ENCODE results near the gene ZNF157. TPM values are rescaled to one million over a fixed set of nuclear protein-coding genes. Genes with fewer than 3 reads are reported as not detected.

The ZNF157 gene
- total RNA-seq, 5 donors from 2014 or later (not counting 1 experiment from before 2014, with no cell fraction given): 0.72 to 1.2 (median 0.95) TPM

DNA sequence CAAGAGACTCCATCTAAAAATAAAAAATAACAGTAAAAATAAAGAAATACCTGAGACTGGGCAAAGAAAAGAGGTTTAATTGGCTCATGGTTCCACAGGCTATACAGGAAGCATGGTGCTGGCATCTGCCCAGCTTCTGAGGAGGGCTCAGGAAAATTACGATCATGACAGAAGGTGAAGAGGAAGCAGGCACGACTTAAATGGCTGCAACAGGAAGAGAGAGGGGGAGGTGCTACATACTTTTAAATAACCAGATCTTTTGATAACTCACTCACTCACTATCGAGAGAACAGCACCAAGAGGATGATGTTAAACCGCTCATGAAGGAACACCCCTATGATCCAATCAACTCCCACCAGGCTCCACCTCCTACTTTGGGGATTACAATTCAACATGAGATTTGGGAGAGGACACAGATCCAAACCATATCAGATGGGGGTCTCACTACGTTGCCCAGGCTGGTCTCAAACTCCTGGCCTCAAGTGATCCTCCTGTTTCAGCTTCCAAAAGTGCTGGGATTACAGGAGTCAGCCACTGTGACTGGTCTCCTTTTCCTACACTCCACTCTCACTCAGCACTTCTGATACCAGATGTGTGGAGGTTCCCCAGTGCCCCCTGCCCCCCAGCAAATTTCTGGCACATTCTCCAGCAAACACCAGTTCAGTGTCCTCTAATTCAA lies 11.9 kb upstream of the ZNF157 start:
- Mint-ChIP-seq H3K4me1 (peaks cover 18 to 25% (median 23%) of the 10 kb centered on the region in 3 donors), H3K27me3 (peaks cover 0 to 7% of the 10 kb centered on the region in 2 donors), H3K9me3 (no peaks in the 10 kb centered on the region), H3K27ac (peak overlapping the region; percentile 86 to 91), H3K4me3 (peak overlapping the region; percentile 49 to 58 (median 55)), H3K36me3 (no peaks in the 10 kb centered on the region)
- peak overlapping the region; percentile 7 to 15 for H3K4me3 ChIP-seq (ENCODE audit: control insufficient read depth in 1 of 2, extremely low read depth in 1 of 2, low read length in 1 of 2)
- H3K36me3 ChIP-seq (ENCODE audit: control insufficient read depth in 2 of 2, extremely low read depth in 1 of 2, insufficient read depth in 1 of 2, low read length in 1 of 2): no peaks in the 10 kb centered on the region
- H3K27me3 ChIP-seq (replicated peaks in 1 of 2; ENCODE audit: control insufficient read depth in 2 of 2, extremely low read depth in 1 of 2, insufficient read depth in 2 of 2, low read length in 1 of 2): no peaks in the 10 kb centered on the region
- ChIA-PET CTCF (interaction anchor here in 1 of 2 donors (0.6 to 0.7 kb wide), 2 partner anchors 12 to 17 kb away, joined by 3 read pairs; partner anchors contain the start of gene ZNF157), POLR2A (no interaction called here)
- peaks cover 4 to 24% of the 10 kb centered on the region in 2 experiments for H3K4me1 ChIP-seq (ENCODE audit: control insufficient read depth in 1 of 2, extremely low read depth in 1 of 2, insufficient read depth in 2 of 2, low read length in 2 of 2)
- WGBS (ENCODE audit: insufficient coverage): 33% methylated on average over 1 of the region's 5 CpGs
- ATAC-seq (replicated peaks in 1 of 4) (peak; percentile 64 to 82 (median 76)), DNase-seq (peak in 32 of 35 experiments; percentile 0 to 54 (median 16))
- H3K9me3 ChIP-seq: no peaks in the 10 kb centered on the region
- peak overlapping the region; percentile 65 for H3K27ac ChIP-seq (ENCODE audit: low read length)

GRCh38 chrX:47360423-47361179 lies 9.8 kb upstream of the ZNF157 start:
- no peaks in the 10 kb centered on the region for H3K9me3 ChIP-seq
- peaks cover 0 to 7% of the 10 kb centered on the region in 2 donors for H3K27me3 Mint-ChIP-seq
- DNase-seq: no peak
- no peaks in the 10 kb centered on the region for H3K9me3 Mint-ChIP-seq
- H3K36me3 Mint-ChIP-seq: no peaks in the 10 kb centered on the region
- no peak for ATAC-seq (replicated peaks in 1 of 4)
- no peak overlapping the region for H3K27ac Mint-ChIP-seq
- no peak overlapping the region for H3K27ac ChIP-seq (ENCODE audit: low read length)
- H3K4me3 Mint-ChIP-seq: no peak overlapping the region
- CTCF ChIA-PET: no interaction called here
- H3K4me3 ChIP-seq (ENCODE audit: control insufficient read depth in 1 of 2, extremely low read depth in 1 of 2, low read length in 1 of 2): no peak overlapping the region
- POLR2A ChIA-PET: no interaction called here
- no peaks in the 10 kb centered on the region for H3K27me3 ChIP-seq (replicated peaks in 1 of 2; ENCODE audit: control insufficient read depth in 2 of 2, extremely low read depth in 1 of 2, insufficient read depth in 2 of 2, low read length in 1 of 2)
- no peaks in the 10 kb centered on the region for H3K36me3 ChIP-seq (ENCODE audit: control insufficient read depth in 2 of 2, extremely low read depth in 1 of 2, insufficient read depth in 1 of 2, low read length in 1 of 2)
- peaks cover 18 to 25% (median 23%) of the 10 kb centered on the region in 3 donors for H3K4me1 Mint-ChIP-seq
- H3K4me1 ChIP-seq (ENCODE audit: control insufficient read depth in 1 of 2, extremely low read depth in 1 of 2, insufficient read depth in 2 of 2, low read length in 2 of 2): peaks cover 4 to 27% of the 10 kb centered on the region in 2 experiments
- no CpG with 5 or more reads among the region's 7 CpGs for WGBS (ENCODE audit: insufficient coverage)

GRCh38 chrX:47361538-47362511 lies 8.6 kb upstream of the ZNF157 start:
- H3K9me3 Mint-ChIP-seq: no peaks in the 10 kb centered on the region
- peak overlapping the region in 1 of 3 donors; percentile 47 for H3K4me3 Mint-ChIP-seq
- ATAC-seq (replicated peaks in 1 of 4): peak in 1 of 4 experiments; percentile 48
- CTCF ChIA-PET: interaction anchor here in 1 of 2 donors (0.8 kb wide), 1 partner anchor 23 kb away, joined by 4 read pairs; no protein-coding TSS in a partner anchor
- H3K4me1 Mint-ChIP-seq: peaks cover 24 to 33% (median 33%) of the 10 kb centered on the region in 3 donors
- POLR2A ChIA-PET: interaction anchor here in 1 of 2 donors (0.8 kb wide), 1 partner anchor 129 kb away, joined by 6 read pairs; the partner anchor contains the start of gene USP11
- WGBS (ENCODE audit: insufficient coverage): 40% methylated on average over 6 of the region's 13 CpGs
- H3K27ac Mint-ChIP-seq: peak overlapping the region; percentile 66 to 67
- H3K27me3 ChIP-seq (replicated peaks in 1 of 2; ENCODE audit: control insufficient read depth in 2 of 2, extremely low read depth in 1 of 2, insufficient read depth in 2 of 2, low read length in 1 of 2): no peaks in the 10 kb centered on the region
- no peaks in the 10 kb centered on the region for H3K36me3 Mint-ChIP-seq
- H3K9me3 ChIP-seq: no peaks in the 10 kb centered on the region
- H3K4me1 ChIP-seq (ENCODE audit: control insufficient read depth in 1 of 2, extremely low read depth in 1 of 2, insufficient read depth in 2 of 2, low read length in 2 of 2): peaks cover 4 to 32% of the 10 kb centered on the region in 2 experiments
- peak in 33 of 35 experiments; percentile 5 to 70 (median 33) for DNase-seq
- peaks cover 0 to 4% of the 10 kb centered on the region in 2 donors for H3K27me3 Mint-ChIP-seq
- H3K27ac ChIP-seq (ENCODE audit: low read length): peak overlapping the region; percentile 79
- H3K36me3 ChIP-seq (ENCODE audit: control insufficient read depth in 2 of 2, extremely low read depth in 1 of 2, insufficient read depth in 1 of 2, low read length in 1 of 2): no peaks in the 10 kb centered on the region
- no peak overlapping the region for H3K4me3 ChIP-seq (ENCODE audit: control insufficient read depth in 1 of 2, extremely low read depth in 1 of 2, low read length in 1 of 2)

DNA sequence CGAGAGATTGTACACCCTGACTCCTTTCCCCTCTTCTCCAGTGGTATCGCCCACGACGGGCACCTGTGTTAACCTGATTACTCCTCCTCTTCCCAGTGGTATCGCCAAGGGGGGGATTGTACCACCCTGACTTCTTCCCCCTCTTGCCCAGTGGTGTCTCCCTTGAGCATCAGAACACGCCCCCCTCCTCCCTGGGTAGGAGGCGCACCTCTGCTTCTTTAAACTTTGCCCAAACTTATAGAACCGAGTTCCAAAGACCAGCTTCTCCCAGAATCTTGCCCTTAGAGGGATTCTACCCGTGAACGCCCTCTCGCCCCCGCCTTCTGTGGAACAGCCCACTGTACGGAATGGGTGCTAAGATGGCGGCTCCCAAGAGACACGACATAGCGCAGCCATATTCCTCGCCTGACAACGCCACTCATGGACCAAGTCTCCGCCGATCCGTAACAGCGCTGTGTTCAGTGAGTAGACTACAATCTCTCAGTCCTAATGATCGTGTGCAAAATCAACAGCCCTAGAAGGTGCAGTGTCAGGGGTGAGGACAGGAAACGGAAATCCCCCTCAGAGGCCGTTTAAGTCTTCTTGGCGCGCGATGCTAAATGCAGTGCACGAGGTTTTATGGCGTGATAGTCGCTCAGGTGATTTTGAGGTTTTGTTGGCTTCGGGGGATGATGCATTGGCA lies 4.2 kb upstream of the ZNF157 start:
- ATAC-seq (replicated peaks in 1 of 4): peak; percentile 90 to 96 (median 93)
- peak overlapping the region; percentile 79 for H3K27ac ChIP-seq (ENCODE audit: low read length)

GRCh38 chrX:47373198-47373597 lies 2.8 kb downstream of the ZNF157 start:
- Histone ChIP-seq H3K36me3 (ENCODE audit: control insufficient read depth in 2 of 2, extremely low read depth in 1 of 2, insufficient read depth in 1 of 2, low read length in 1 of 2) (no peaks in the 10 kb centered on the region), H3K4me3 (ENCODE audit: control insufficient read depth in 1 of 2, extremely low read depth in 1 of 2, low read length in 1 of 2) (no peak overlapping the region), H3K27me3 (replicated peaks in 1 of 2; ENCODE audit: control insufficient read depth in 2 of 2, extremely low read depth in 1 of 2, insufficient read depth in 2 of 2, low read length in 1 of 2) (no peaks in the 10 kb centered on the region), H3K9me3 (no peaks in the 10 kb centered on the region), H3K27ac (ENCODE audit: low read length) (no peak overlapping the region), H3K4me1 (ENCODE audit: control insufficient read depth in 1 of 2, extremely low read depth in 1 of 2, insufficient read depth in 2 of 2, low read length in 2 of 2) (no peaks in the 10 kb centered on the region)
- Mint-ChIP-seq H3K27me3 (peaks cover 0 to 6% of the 10 kb centered on the region in 2 donors), H3K4me3 (no peak overlapping the region), H3K36me3 (peaks cover 3% of the 10 kb centered on the region), H3K27ac (no peak overlapping the region), H3K4me1 (peaks cover 0 to 6% (median 3%) of the 10 kb centered on the region in 3 donors), H3K9me3 (no peaks in the 10 kb centered on the region)
- 56% methylated on average over 3 of the region's 5 CpGs for WGBS (ENCODE audit: insufficient coverage)
- ATAC-seq (replicated peaks in 1 of 4): no peak
- ChIA-PET POLR2A (no interaction called here), CTCF (no interaction called here)
- no peak for DNase-seq

More for the DNA sequence above, 4.2 kb upstream of the ZNF157 start:
- WGBS (ENCODE audit: insufficient coverage): 0% methylated on average over 5 of the region's 32 CpGs
- ChIA-PET POLR2A (interaction anchor here in 1 of 2 donors (0.6 kb wide), 1 partner anchor 10 kb away, joined by 3 read pairs; no protein-coding TSS in a partner anchor), CTCF (no interaction called here)
- Mint-ChIP-seq H3K36me3 (no peaks in the 10 kb centered on the region), H3K27me3 (peaks cover 0 to 4% of the 10 kb centered on the region in 2 donors), H3K27ac (peak overlapping the region; percentile 93 to 96), H3K4me3 (peak overlapping the region; percentile 81 to 91 (median 90)), H3K9me3 (no peaks in the 10 kb centered on the region), H3K4me1 (peaks cover 12 to 22% (median 21%) of the 10 kb centered on the region in 3 donors)
- peaks cover 0 to 20% of the 10 kb centered on the region in 2 experiments for H3K4me1 ChIP-seq (ENCODE audit: control insufficient read depth in 1 of 2, extremely low read depth in 1 of 2, insufficient read depth in 2 of 2, low read length in 2 of 2)
- H3K27me3 ChIP-seq (replicated peaks in 1 of 2; ENCODE audit: control insufficient read depth in 2 of 2, extremely low read depth in 1 of 2, insufficient read depth in 2 of 2, low read length in 1 of 2): no peaks in the 10 kb centered on the region
- peak overlapping the region; percentile 62 to 68 for H3K4me3 ChIP-seq (ENCODE audit: control insufficient read depth in 1 of 2, extremely low read depth in 1 of 2, low read length in 1 of 2)
- no peaks in the 10 kb centered on the region for H3K36me3 ChIP-seq (ENCODE audit: control insufficient read depth in 2 of 2, extremely low read depth in 1 of 2, insufficient read depth in 1 of 2, low read length in 1 of 2)
- H3K9me3 ChIP-seq: no peaks in the 10 kb centered on the region
- peak; percentile 55 to 86 (median 72) for DNase-seq
